CD14-positive monocyte (primary cell): ENCODE data around the gene FAM24B. TPM values are rescaled to one million over a fixed set of nuclear protein-coding genes. Genes with fewer than 3 reads are reported as not detected.

Source experiments
- DNase-seq, 3 donors: peaks; one replicate each; pipeline ENCODE4 v3.0.0-alpha.2; 2011 to 2022
- H2AFZ ChIP-seq: 2 replicates; pipeline ENCODE4 v1.6.0; 2012; ENCODE audit warnings: mild to moderate bottlenecking, low read depth, low read length, inconsistent platforms; ENCODE audit not compliant: insufficient read depth, poor library complexity, severe bottlenecking
- H3K27ac ChIP-seq, 2 donors: 1 replicate in 1 of 2; 2 replicates in 1 of 2; pipeline ENCODE4 v1.5.1; 2012 to 2013; ENCODE audit warnings: low read length in 2 of 2, control low read depth in 1 of 2, inconsistent platforms in 1 of 2, low read depth in 1 of 2, mild to moderate bottlenecking in 1 of 2
- H3K27me3 ChIP-seq, 2 donors: one replicate each; pipeline versions ENCODE4 v1.6.0 to v1.6.1; 2011 to 2013; ENCODE audit warnings: low read length in 2 of 2; ENCODE audit not compliant: control insufficient read depth in 2 of 2, insufficient read depth in 2 of 2
- H3K36me3 ChIP-seq, 2 donors: replicated peaks in 1 of 2; 1 replicate in 1 of 2; 2 replicates in 1 of 2; pipeline versions ENCODE4 v1.5.1 to v1.6.1; 2012 to 2013; ENCODE audit warnings: low read length in 2 of 2, control low read depth in 1 of 2, inconsistent platforms in 1 of 2, mild to moderate bottlenecking in 1 of 2; ENCODE audit not compliant: insufficient read depth in 2 of 2, control insufficient read depth in 1 of 2
- H3K4me1 ChIP-seq, 2 donors: 1 replicate in 1 of 2; 2 replicates in 1 of 2; pipeline versions ENCODE4 v1.5.1 to v1.6.1; 2012 to 2013; ENCODE audit warnings: low read length in 2 of 2, control low read depth in 1 of 2, inconsistent platforms in 1 of 2, mild to moderate bottlenecking in 1 of 2, moderate library complexity in 1 of 2; ENCODE audit not compliant: insufficient read depth in 2 of 2, control insufficient read depth in 1 of 2
- H3K4me2 ChIP-seq: replicated peaks from 2 replicates; pipeline ENCODE3; 2012; ENCODE audit warnings: low read length, moderate library complexity, mild to moderate bottlenecking; ENCODE audit not compliant: poor library complexity, severe bottlenecking; ENCODE audit errors: extremely low read depth
- H3K4me3 ChIP-seq, 3 experiments: fragments of 200-600 bp in 1 of 3; sonication (generic) in 1 of 3; replicated peaks in 1 of 3; 1 replicate in 2 of 3; 2 replicates in 1 of 3; pipeline ENCODE4 v1.5.1; 2011 to 2013; ENCODE audit warnings: low read length in 3 of 3, mild to moderate bottlenecking in 3 of 3, control low read depth in 2 of 3, low read depth in 2 of 3, inconsistent platforms in 1 of 3, moderate library complexity in 1 of 3
- H3K79me2 ChIP-seq: 2 replicates; pipeline ENCODE4 v1.6.0; 2012; ENCODE audit warnings: mild to moderate bottlenecking, control low read depth, inconsistent platforms, low read length, moderate library complexity; ENCODE audit not compliant: insufficient read depth
- H3K9ac ChIP-seq: 2 replicates; pipeline ENCODE4 v1.6.0; 2017; ENCODE audit warnings: low read length, mild to moderate bottlenecking; ENCODE audit not compliant: insufficient read depth, poor library complexity, severe bottlenecking
- H3K9me3 ChIP-seq, 2 donors: replicated peaks in 1 of 2; 1 replicate in 1 of 2; 2 replicates in 1 of 2; pipeline versions ENCODE4 v1.5.1 to v1.6.1; 2012 to 2013; ENCODE audit warnings: low read length in 2 of 2, control low read depth in 1 of 2; ENCODE audit not compliant: control insufficient read depth in 1 of 2, insufficient read depth in 1 of 2
- H4K20me1 ChIP-seq: 2 replicates; pipeline ENCODE4 v1.6.0; 2012; ENCODE audit warnings: mild to moderate bottlenecking, low read length, control low read depth, moderate library complexity; ENCODE audit not compliant: insufficient read depth
- H3K27ac Mint-ChIP-seq, 7 donors: one replicate each; pipeline ENCODE4 v1.8.0; 2020; ENCODE audit warnings: mild to moderate bottlenecking in 7 of 7, mixed read lengths in 7 of 7, moderate library complexity in 6 of 7, inconsistent platforms in 2 of 7
- H3K27me3 Mint-ChIP-seq, 3 donors: one replicate each; pipeline ENCODE4 v1.8.0; 2021 to 2022; ENCODE audit warnings: low read depth in 3 of 3, mild to moderate bottlenecking in 3 of 3, mixed read lengths in 3 of 3, moderate library complexity in 3 of 3, inconsistent platforms in 1 of 3
- H3K36me3 Mint-ChIP-seq, 2 donors: one replicate each; pipeline ENCODE4 v1.8.0; 2020; ENCODE audit warnings: mixed read lengths in 2 of 2, inconsistent platforms in 1 of 2, mild to moderate bottlenecking in 1 of 2
- H3K4me1 Mint-ChIP-seq: one replicate; pipeline ENCODE4 v1.8.0; 2020; ENCODE audit warnings: mild to moderate bottlenecking, mixed read lengths
- H3K4me3 Mint-ChIP-seq, 2 donors: one replicate each; pipeline ENCODE4 v1.8.0; 2020; ENCODE audit warnings: mild to moderate bottlenecking in 2 of 2, mixed read lengths in 2 of 2, moderate library complexity in 1 of 2
- H3K9me3 Mint-ChIP-seq, 7 donors: one replicate each; pipeline ENCODE4 v1.8.0; 2020 to 2022; ENCODE audit warnings: mixed read lengths in 7 of 7, mild to moderate bottlenecking in 6 of 7, moderate library complexity in 6 of 7, inconsistent platforms in 2 of 7
- WGBS: methylation state at CpG from one replicate; pipeline ENCODE4 v1.1.5; 2013; ENCODE audit warnings: missing lambda C conversion rate; ENCODE audit not compliant: insufficient coverage; 5-methylcytosine and 5-hydroxymethylcytosine counted together
- intact Hi-C, 2 donors: fragments of 100-400 bp; cut with micrococcal nuclease; formaldehyde crosslinking; loops; one replicate each; pipeline versions ENCODE4 v1.15.0 to v1.15.1; 2023
- polyA plus RNA-seq, 3 donors: library from polyadenylated mRNA; depleted of rRNA in 1 of 3; unstranded in 2 of 3; stranded (reverse) in 1 of 3; fragments of 300-500 nt in 2 of 3; fragments of >200 nt in 1 of 3; fragmentation: Illumina TruSeq in 2 of 3; gene quantifications; 1 replicate in 2 of 3; 2 replicates in 1 of 3; pipeline ENCODE4 v1.2.3, GENCODE V29; 2012 to 2021
- TF ChIP-seq, protein P1 (sequence below): fragments of 200-600 bp; IDR thresholded peaks from one replicate; pipeline ENCODE4 v1.8.0; 2022; ENCODE audit warnings: antibody characterized with exemption, mild to moderate bottlenecking

FAM24B gene
- polyA plus RNA-seq, 3 donors: 0.64 to 3.3 (median 2.3) TPM

DNA sequence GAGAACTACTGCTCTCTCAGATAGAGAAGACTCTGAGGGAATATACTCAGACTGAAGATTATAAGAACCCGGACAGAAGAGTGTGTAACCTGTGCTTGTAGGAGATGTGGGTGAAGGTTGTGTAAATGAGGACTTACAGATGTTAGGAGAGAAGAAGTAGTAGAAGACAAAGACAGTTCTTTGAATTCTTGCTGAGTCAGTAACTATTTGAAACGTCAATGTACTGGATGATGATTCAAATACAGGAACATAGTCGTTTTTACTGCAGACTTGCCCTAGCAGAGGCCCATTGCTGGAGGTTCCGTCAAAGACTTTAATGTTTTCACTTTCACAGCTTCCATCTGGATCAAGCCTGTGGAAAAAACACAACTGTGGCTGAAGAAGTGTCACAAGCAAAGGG lies 40.5 kb downstream of the FAM24B start:
- no peak for DNase-seq
- H3K9ac ChIP-seq: no peak overlapping the region
- Mint-ChIP-seq H3K9me3 (peaks cover 0 to 6% (median 2%) of the 10 kb centered on the region in 7 donors), H3K4me1 (no peaks in the 10 kb centered on the region), H3K27me3 (peaks cover 0 to 2% (median 1%) of the 10 kb centered on the region in 3 donors), H3K27ac (no peak overlapping the region), H3K4me3 (no peak overlapping the region), H3K36me3 (peaks cover 11 to 37% of the 10 kb centered on the region in 2 donors)
- no peak overlapping the region for H3K27ac ChIP-seq
- H3K36me3 ChIP-seq: no peaks in the 10 kb centered on the region
- H3K4me2 ChIP-seq: no peak overlapping the region
- H2AFZ ChIP-seq: no peak overlapping the region
- H3K4me3 ChIP-seq: no peak overlapping the region
- no peaks in the 10 kb centered on the region for H3K4me1 ChIP-seq
- TF ChIP-seq, protein P1, sequence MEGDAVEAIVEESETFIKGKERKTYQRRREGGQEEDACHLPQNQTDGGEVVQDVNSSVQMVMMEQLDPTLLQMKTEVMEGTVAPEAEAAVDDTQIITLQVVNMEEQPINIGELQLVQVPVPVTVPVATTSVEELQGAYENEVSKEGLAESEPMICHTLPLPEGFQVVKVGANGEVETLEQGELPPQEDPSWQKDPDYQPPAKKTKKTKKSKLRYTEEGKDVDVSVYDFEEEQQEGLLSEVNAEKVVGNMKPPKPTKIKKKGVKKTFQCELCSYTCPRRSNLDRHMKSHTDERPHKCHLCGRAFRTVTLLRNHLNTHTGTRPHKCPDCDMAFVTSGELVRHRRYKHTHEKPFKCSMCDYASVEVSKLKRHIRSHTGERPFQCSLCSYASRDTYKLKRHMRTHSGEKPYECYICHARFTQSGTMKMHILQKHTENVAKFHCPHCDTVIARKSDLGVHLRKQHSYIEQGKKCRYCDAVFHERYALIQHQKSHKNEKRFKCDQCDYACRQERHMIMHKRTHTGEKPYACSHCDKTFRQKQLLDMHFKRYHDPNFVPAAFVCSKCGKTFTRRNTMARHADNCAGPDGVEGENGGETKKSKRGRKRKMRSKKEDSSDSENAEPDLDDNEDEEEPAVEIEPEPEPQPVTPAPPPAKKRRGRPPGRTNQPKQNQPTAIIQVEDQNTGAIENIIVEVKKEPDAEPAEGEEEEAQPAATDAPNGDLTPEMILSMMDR: no peak
- H3K27me3 ChIP-seq: no peaks in the 10 kb centered on the region
- intact Hi-C loops: no loop called here
- no peaks in the 10 kb centered on the region for H3K9me3 ChIP-seq
- no peaks in the 10 kb centered on the region for H4K20me1 ChIP-seq
- 73% methylated on average over 4 of the region's 4 CpGs for WGBS
- H3K79me2 ChIP-seq: no peaks in the 10 kb centered on the region

GRCh38 chr10:122835908-122836307 lies 43.5 kb downstream of the FAM24B start:
- Mint-ChIP-seq H3K9me3 (peaks cover 0 to 6% (median 2%) of the 10 kb centered on the region in 7 donors), H3K27ac (no peak overlapping the region), H3K27me3 (peaks cover 0 to 4% (median 1%) of the 10 kb centered on the region in 3 donors), H3K4me1 (no peaks in the 10 kb centered on the region), H3K4me3 (no peak overlapping the region), H3K36me3 (peaks cover 18 to 50% of the 10 kb centered on the region in 2 donors)
- Histone ChIP-seq H3K9me3 (no peaks in the 10 kb centered on the region), H3K36me3 (no peaks in the 10 kb centered on the region), H3K4me3 (no peak overlapping the region), H3K9ac (no peak overlapping the region), H3K4me1 (no peaks in the 10 kb centered on the region), H3K4me2 (no peak overlapping the region), H2AFZ (no peak overlapping the region), H3K79me2 (no peaks in the 10 kb centered on the region), H3K27me3 (no peaks in the 10 kb centered on the region), H3K27ac (no peak overlapping the region), H4K20me1 (no peaks in the 10 kb centered on the region)
- 100% methylated on average over 1 of the region's 2 CpGs for WGBS
- TF ChIP-seq, protein P1: no peak
- intact Hi-C loops: no loop called here
- DNase-seq: no peak
